GM13977 (cell line): Measurements from ENCODE around the gene GFRA1.

Experiments
- DNase-seq: peaks from one replicate; pipeline ENCODE4 v3.0.0; 2012; ENCODE audit warnings: low spot score
- CTCF ChIP-seq: IDR thresholded peaks from 2 replicates; pipeline ENCODE4 v1.5.1; 2012; ENCODE audit warnings: mild to moderate bottlenecking, control low read depth; ENCODE audit not compliant: insufficient read depth; ENCODE audit errors: extremely low read depth, missing control alignments
- in situ Hi-C: fragments of 300-500 bp; cut with MboI; formaldehyde crosslinking; loops from one replicate; pipeline ENCODE4 v1.12.0; 2022; ENCODE audit warnings: low sequenced_read_pairs, low pct_unique_long_range_greater_than_20kb, mixed read lengths, inconsistent platforms; ENCODE audit not compliant: unreplicated experiment

GFRA1 gene

GRCh38 chr10:116195583-116195982 is 77.4 kb downstream of the GFRA1 start:
- no peak for DNase-seq
- TF ChIP-seq CTCF, result no peak
- in situ Hi-C loops, result no loop called here

DNA sequence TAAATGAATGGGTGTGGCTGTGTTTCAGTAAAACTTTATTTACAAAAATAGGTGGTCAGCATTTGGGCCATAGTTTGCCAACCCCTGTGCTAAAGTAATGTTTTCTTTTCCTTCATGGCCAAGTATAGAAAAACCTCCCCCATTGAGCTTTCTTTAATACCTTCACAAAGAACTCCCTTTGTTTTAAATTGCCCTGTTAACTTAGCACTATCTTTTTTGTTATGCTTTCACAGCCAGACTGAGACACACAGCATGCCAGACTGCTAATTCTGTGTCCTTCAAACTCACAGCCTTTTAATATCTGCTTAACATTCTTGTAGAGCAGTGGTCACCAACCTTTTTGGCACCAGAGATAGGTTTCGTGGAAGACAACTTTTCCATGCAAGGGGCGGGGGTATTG is 78.0 kb downstream of the GFRA1 start:
- no peak for TF ChIP-seq CTCF
- in situ Hi-C loops, result no loop called here
- DNase-seq, result no peak

- in situ Hi-C loops, result no loop called here
- DNase-seq, result no peak
- no peak for TF ChIP-seq CTCF
Observed at GRCh38 chr10:116194061-116194460, 78.9 kb downstream of the GFRA1 start.

GRCh38 chr10:116190883-116191282 is 82.1 kb downstream of the GFRA1 start:
- TF ChIP-seq CTCF, result no peak
- DNase-seq, result no peak
- in situ Hi-C loops, result no loop called here

DNA sequence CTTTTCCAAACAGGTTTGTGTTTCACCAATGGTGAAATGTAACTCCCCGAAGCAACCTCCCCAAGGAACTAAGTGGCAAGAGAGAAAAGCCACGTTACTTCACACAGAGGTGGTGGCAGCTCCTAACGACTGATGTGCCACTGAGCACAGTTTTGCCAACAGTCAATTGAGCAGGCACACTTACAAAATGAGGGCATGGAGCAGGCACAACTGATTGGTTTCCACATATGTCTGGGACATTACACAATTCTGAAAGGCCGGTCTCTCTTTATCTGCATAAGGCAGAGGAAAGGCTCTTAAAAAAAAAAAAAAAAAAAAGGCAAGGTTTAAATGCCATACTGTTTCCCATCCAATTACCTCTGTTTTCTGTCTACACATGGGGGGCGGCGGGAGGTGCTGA is 86.7 kb downstream of the GFRA1 start:
- TF ChIP-seq CTCF, result no peak
- no peak for DNase-seq
- in situ Hi-C loops, result no loop called here

DNA sequence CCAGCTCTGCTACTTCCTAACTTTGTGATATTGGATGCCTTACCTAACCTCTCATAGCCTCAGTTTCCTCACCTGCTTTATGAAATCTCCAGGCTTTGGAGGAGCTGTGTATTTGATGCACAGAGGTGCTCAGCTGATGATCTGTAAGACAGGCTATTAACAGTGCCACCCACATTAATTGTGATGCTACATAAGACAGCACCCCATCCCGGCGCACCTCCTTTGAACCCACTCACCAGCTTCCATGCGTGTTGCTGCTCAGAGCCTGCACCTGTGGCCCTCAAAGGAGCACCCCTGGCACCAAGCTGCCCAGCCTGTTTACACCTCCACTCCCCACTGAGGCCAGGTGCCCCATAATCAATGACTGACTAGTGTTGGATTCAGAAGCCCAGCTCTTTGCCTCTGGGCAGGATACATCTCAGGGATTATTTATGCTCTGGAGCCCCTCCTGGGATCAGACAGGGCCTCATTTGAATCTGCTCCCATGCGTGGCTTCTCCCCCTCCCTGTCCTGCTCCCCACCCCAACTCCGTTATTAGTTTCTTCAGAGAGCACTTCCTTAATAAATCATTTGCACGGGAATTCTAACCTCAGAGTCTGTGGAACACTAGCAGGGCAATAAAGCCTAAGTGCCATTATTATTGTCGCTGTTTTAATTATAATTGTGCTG is 87.7 kb downstream of the GFRA1 start:
- in situ Hi-C loops, result no loop called here
- TF ChIP-seq CTCF, result no peak
- no peak for DNase-seq

DNA sequence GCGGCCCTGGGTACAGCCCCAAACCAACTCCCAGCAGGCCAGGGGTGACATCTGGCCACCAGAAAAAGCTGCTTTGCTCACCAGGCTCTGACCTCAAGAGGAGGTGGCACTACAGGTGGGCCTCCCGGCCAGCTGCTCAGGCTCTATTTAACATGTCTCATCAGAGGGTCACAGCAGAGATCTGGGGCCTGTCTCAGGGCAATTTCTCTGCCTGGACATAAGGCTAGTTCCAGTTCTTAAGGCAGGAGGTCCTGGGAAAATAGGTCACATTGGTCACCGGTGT is 88.6 kb downstream of the GFRA1 start:
- TF ChIP-seq CTCF, result no peak
- in situ Hi-C loops, result no loop called here
- no peak for DNase-seq
